Psoas muscle (tissue), 8 donors: ENCODE measurements around the gene MZT1. TPM values are rescaled to one million over a fixed set of nuclear protein-coding genes. Genes with fewer than 3 reads are reported as not detected.

Source experiments
- ATAC-seq, 4 donors: fragments of 200-7000 bp; cut with Tn5 transposase; one replicate each; pipeline ENCODE4 v1.9.1; 2020; ENCODE audit warnings: moderate library complexity in 3 of 4, mild to moderate bottlenecking in 2 of 4
- DNase-seq, 2 donors: peaks; one replicate each; pipeline ENCODE4 v3.0.0-alpha.2; 2020
- H3K27ac ChIP-seq: fragments of 200-600 bp; one replicate; pipeline ENCODE4 v1.8.0; 2022
- H3K27me3 ChIP-seq, 3 donors: fragments of 200-600 bp in 1 of 3; one replicate each; pipeline versions ENCODE4 v1.6.1 to v1.8.0; 2013 to 2022; ENCODE audit warnings: low read length in 2 of 3, mild to moderate bottlenecking in 2 of 3, moderate library complexity in 1 of 3; ENCODE audit not compliant: insufficient read depth in 3 of 3
- H3K36me3 ChIP-seq, 2 donors: fragments of 200-600 bp in 1 of 2; one replicate each; pipeline versions ENCODE4 v1.6.1 to v1.8.0; 2013 to 2022; ENCODE audit warnings: low read depth in 1 of 2, mild to moderate bottlenecking in 1 of 2, moderate library complexity in 1 of 2; ENCODE audit not compliant: insufficient read depth in 1 of 2
- H3K4me1 ChIP-seq: fragments of 200-600 bp; one replicate; pipeline ENCODE4 v1.8.0; 2022
- H3K4me3 ChIP-seq: fragments of 200-600 bp; one replicate; pipeline ENCODE4 v1.8.0; 2022; ENCODE audit warnings: mild to moderate bottlenecking
- H3K9me3 ChIP-seq: fragments of 200-600 bp; one replicate; pipeline ENCODE4 v1.8.0; 2022
- CTCF ChIP-seq: fragments of 200-600 bp; IDR thresholded peaks from one replicate; pipeline ENCODE4 v1.8.0; 2022; ENCODE audit warnings: antibody characterized with exemption
- WGBS, 3 donors: extraction: QIAGEN DNeasy Blood & Tissue Kit; methylation state at CpG; one replicate each; pipeline versions ENCODE4 v1.1.6 to v1.1.7; 2013; 5-methylcytosine and 5-hydroxymethylcytosine counted together
- intact Hi-C, 2 donors: fragments of 100-400 bp; cut with DNase I; formaldehyde crosslinking; loops; one replicate each; pipeline versions ENCODE4 v1.11.0 to v1.14.2; 2022
- polyA plus RNA-seq, 3 donors: library from polyadenylated mRNA; stranded (reverse); fragments of 200-250 nt; gene quantifications; one replicate each; pipeline ENCODE4 v1.2.3, GENCODE V29; 2013
- total RNA-seq, 4 donors: library from RNA; stranded (reverse); fragmentation: NEBNext Ultra II Directional in 2 of 4; extraction: Animal tissue kit (Norgen Biotek cat#: 25700) in 2 of 4; gene quantifications; one replicate each; pipeline versions ENCODE4 v1.2.1 to v1.2.4, GENCODE V29; 2021 to 2023
- donor health status: healthy with polysubstance abuse.
- donor health status: DM: no; HTN: no; CAD: no; lungs with moderate emphysema.
- donor health status: Bipolar disorder and iron deficiency.
- donor health status: healthy.
- donor health status: DM: yes; HTN: yes; CAD: no.
- donor health status: DM: no; HTN: no; CAD: no.
- donor health status: DM: no; HTN: no; CAD: no.
- donor health status: DM: yes; HTN: yes; CAD: no.

MZT1 gene
- total and polyA plus RNA-seq, 7 donors, result 6.4 to 19.6 (median 8.9) TPM

- Histone ChIP-seq H3K9me3 (no peaks in the 10 kb centered on the region), H3K4me1 (no peaks in the 10 kb centered on the region), H3K4me3 (no peak overlapping the region), H3K36me3 (peaks cover 7 to 38% of the 10 kb centered on the region in 2 donors), H3K27me3 (no peaks in the 10 kb centered on the region), H3K27ac (no peak overlapping the region)
- DNase-seq, result no peak
- WGBS, 3 donors, result 61 to 67% (median 64%) methylated on average over 3 of the region's 3 CpGs
- intact Hi-C loops, result no loop called here
- TF ChIP-seq CTCF, result no peak
- no peak for ATAC-seq
Observed at GRCh38 chr13:72716776-72717175, 10.7 kb downstream of the MZT1 start.

GRCh38 chr13:72700509-72700908, 26.9 kb downstream of the MZT1 start:
- Histone ChIP-seq H3K9me3 (no peaks in the 10 kb centered on the region), H3K36me3 (no peaks in the 10 kb centered on the region), H3K27me3 (no peaks in the 10 kb centered on the region), H3K4me1 (no peaks in the 10 kb centered on the region), H3K4me3 (no peak overlapping the region), H3K27ac (no peak overlapping the region)
- no peak for ATAC-seq
- no peak for TF ChIP-seq CTCF
- WGBS, 3 donors, result 35 to 92% (median 56%) methylated on average over 1 of the region's 1 CpG
- DNase-seq, result no peak
- intact Hi-C loops, result no loop called here

GRCh38 chr13:72698164-72698563, 29.3 kb downstream of the MZT1 start:
- H3K4me3 ChIP-seq, result no peak overlapping the region
- DNase-seq (no peak), ATAC-seq (no peak)
- intact Hi-C loops, result no loop called here
- 46 to 51% (median 49%) methylated on average over 2 of the region's 2 CpGs for WGBS, 3 donors
- TF ChIP-seq CTCF, result no peak
- H3K36me3 ChIP-seq, result no peaks in the 10 kb centered on the region
- H3K27ac ChIP-seq, result no peak overlapping the region
- no peaks in the 10 kb centered on the region for H3K4me1 ChIP-seq
- H3K9me3 ChIP-seq, result no peaks in the 10 kb centered on the region
- no peaks in the 10 kb centered on the region for H3K27me3 ChIP-seq

- WGBS, 3 donors, result 10 to 15% (median 11%) methylated on average over 1 of the region's 1 CpG
Observed at GRCh38 chr13:72696579-72696978, 30.9 kb downstream of the MZT1 start.

More at GRCh38 chr13:72696579-72696978, 30.9 kb downstream of the MZT1 start:
- no peak overlapping the region for H3K4me3 ChIP-seq
- TF ChIP-seq CTCF, result no peak
- H3K27me3 ChIP-seq, result no peaks in the 10 kb centered on the region
- H3K36me3 ChIP-seq, result no peaks in the 10 kb centered on the region
- DNase-seq, result no peak
- H3K4me1 ChIP-seq, result no peaks in the 10 kb centered on the region
- H3K9me3 ChIP-seq, result no peaks in the 10 kb centered on the region
- no peak overlapping the region for H3K27ac ChIP-seq
- no peak for ATAC-seq
- intact Hi-C loops, result no loop called here
